IMR-90 (cell line): ENCODE measurements around the gene WNT7B. TPM values are rescaled to one million over a fixed set of nuclear protein-coding genes. Genes with fewer than 3 reads are reported as not detected.

ENCODE experiments used
- ATAC-seq: fragments of 200-7000 bp; cut with Tn5 transposase; 2 replicates; pipeline ENCODE4 v1.9.1; 2020; ENCODE audit warnings: low read depth, mild to moderate bottlenecking, moderate library complexity
- BruUV-seq: library from RNA; stranded (reverse); fragments of 400-500 nt; replicated peaks from 2 replicates; lab custom pipeline; 2021; lab: Mats Ljungman, UMichigan
- CTCF ChIA-PET: fragments of 300-600 bp; formaldehyde crosslinking; extraction: SDS; loops from one replicate; lab custom pipeline; 2021; ENCODE audit warnings: antibody characterized with exemption; lab: Yijun Ruan, JAX
- POLR2A ChIA-PET: fragments of 300-600 bp; sonication (Branson Sonifier 250); formaldehyde crosslinking; loops from one replicate; lab custom pipeline; 2022; ENCODE audit warnings: antibody characterized with exemption; ENCODE audit not compliant: unreplicated experiment; lab: Charles Lee
- DNase-seq: peaks from one replicate; pipeline ENCODE4 v3.0.0; 2013
- H2AFZ ChIP-seq: replicated peaks from 2 replicates; pipeline ENCODE3; 2013; ENCODE audit warnings: low read length, mild to moderate bottlenecking; ENCODE audit not compliant: poor library complexity
- H2AK5ac ChIP-seq: 2 replicates; pipeline ENCODE4 v1.6.1; 2013; ENCODE audit warnings: low read depth, low read length, inconsistent platforms
- H2AK9ac ChIP-seq: replicated peaks from 2 replicates; pipeline ENCODE3; 2013; ENCODE audit warnings: mild to moderate bottlenecking, low read depth, low read length, moderate library complexity; ENCODE audit not compliant: poor library complexity
- H2BK120ac ChIP-seq: 2 replicates; pipeline ENCODE4 v1.6.1; 2013; ENCODE audit warnings: low read depth, low read length, inconsistent platforms
- H2BK15ac ChIP-seq: 3 replicates; pipeline ENCODE4 v1.6.1; 2013; ENCODE audit warnings: low read depth, low read length, inconsistent platforms
- H2BK20ac ChIP-seq: 2 replicates; pipeline ENCODE4 v1.6.1; 2013; ENCODE audit warnings: low read depth, mild to moderate bottlenecking, inconsistent platforms, low read length, moderate library complexity
- H2BK5ac ChIP-seq: 2 replicates; pipeline ENCODE4 v1.6.1; 2013; ENCODE audit warnings: mild to moderate bottlenecking, low read depth, low read length, inconsistent platforms; ENCODE audit not compliant: poor library complexity, severe bottlenecking
- H3K14ac ChIP-seq: replicated peaks from 2 replicates; pipeline ENCODE4 v1.6.1; 2013; ENCODE audit warnings: low read depth, low read length, inconsistent platforms
- H3K18ac ChIP-seq: 2 replicates; pipeline ENCODE4 v1.6.1; 2013; ENCODE audit warnings: low read depth, low read length, control low read depth
- H3K23ac ChIP-seq: 2 replicates; pipeline ENCODE4 v1.6.1; 2013; ENCODE audit warnings: low read depth, low read length, inconsistent platforms
- H3K27ac ChIP-seq: 2 replicates; pipeline ENCODE4 v1.5.1; 2013; ENCODE audit warnings: mild to moderate bottlenecking, control low read depth, low read length; ENCODE audit not compliant: insufficient read depth
- H3K27me3 ChIP-seq: 2 replicates; pipeline ENCODE4 v1.6.1; 2013; ENCODE audit warnings: low read length; ENCODE audit not compliant: control insufficient read depth, insufficient read depth
- H3K36me3 ChIP-seq: 2 replicates; pipeline ENCODE4 v1.6.1; 2013; ENCODE audit warnings: low read length, mixed read lengths; ENCODE audit not compliant: control insufficient read depth, insufficient read depth
- H3K4ac ChIP-seq: 2 replicates; pipeline ENCODE4 v1.6.1; 2013; ENCODE audit warnings: low read depth, low read length, inconsistent platforms
- H3K4me1 ChIP-seq: 2 replicates; pipeline ENCODE4 v1.6.1; 2013; ENCODE audit warnings: low read length, mixed read lengths; ENCODE audit not compliant: control insufficient read depth, insufficient read depth
- H3K4me2 ChIP-seq: 2 replicates; pipeline ENCODE4 v1.6.1; 2013; ENCODE audit warnings: low read depth, mild to moderate bottlenecking, control low read depth, low read length, moderate library complexity
- H3K4me3 ChIP-seq: 2 replicates; pipeline ENCODE4 v1.5.1; 2013; ENCODE audit warnings: low read depth, mild to moderate bottlenecking, control low read depth, low read length, moderate library complexity; ENCODE audit not compliant: insufficient read depth
- H3K56ac ChIP-seq: 2 replicates; pipeline ENCODE4 v1.6.1; 2013; ENCODE audit warnings: low read length, inconsistent platforms; ENCODE audit not compliant: insufficient read depth; ENCODE audit errors: extremely low read depth
- H3K79me1 ChIP-seq, 2 experiments: 2 replicates each; pipeline ENCODE4 v1.6.1; 2013; ENCODE audit warnings: low read length in 2 of 2, inconsistent platforms in 1 of 2, low read depth in 1 of 2
- H3K9ac ChIP-seq: 2 replicates; pipeline ENCODE4 v1.6.1; 2013; ENCODE audit warnings: low read depth, low read length, control low read depth
- H3K9me1 ChIP-seq: 2 replicates; pipeline ENCODE4 v1.6.1; 2013; ENCODE audit warnings: low read length, inconsistent platforms; ENCODE audit not compliant: insufficient read depth
- H3K9me3 ChIP-seq: 2 replicates; pipeline ENCODE4 v1.6.1; 2013; ENCODE audit warnings: low read length; ENCODE audit not compliant: control insufficient read depth, insufficient read depth
- H4K20me1 ChIP-seq: 2 replicates; pipeline ENCODE4 v1.6.1; 2013; ENCODE audit warnings: low read length, inconsistent platforms; ENCODE audit not compliant: insufficient read depth
- H4K5ac ChIP-seq: 2 replicates; pipeline ENCODE4 v1.6.1; 2013; ENCODE audit warnings: mild to moderate bottlenecking, low read depth, low read length, control low read depth
- H4K8ac ChIP-seq, 2 experiments: 2 replicates each; pipeline ENCODE4 v1.6.1; 2013; ENCODE audit warnings: low read depth in 2 of 2, low read length in 2 of 2, control low read depth in 1 of 2, inconsistent platforms in 1 of 2
- H4K91ac ChIP-seq: 2 replicates; pipeline ENCODE4 v1.6.1; 2013; ENCODE audit warnings: low read depth, low read length, inconsistent platforms; ENCODE audit not compliant: insufficient read depth
- BHLHE40 ChIP-seq: fragments of 150-350 bp; IDR thresholded peaks from 2 replicates; pipeline ENCODE4 v1.6.1; 2016; ENCODE audit warnings: mild to moderate bottlenecking, low read depth, low read length
- CEBPB ChIP-seq: IDR thresholded peaks from 2 replicates; pipeline ENCODE4 v1.6.1; 2012; ENCODE audit warnings: low read depth, low read length, improper control_type of control experiment
- CTCF ChIP-seq: conservative IDR thresholded peaks from 2 replicates; pipeline ENCODE4 v1.5.1; 2012; ENCODE audit warnings: mild to moderate bottlenecking, low read depth, low read length, improper control_type of control experiment
- FOS ChIP-seq: fragments of 150-350 bp; IDR thresholded peaks from 2 replicates; pipeline ENCODE4 v1.6.1; 2016; ENCODE audit warnings: low read depth, low read length
- MAFK ChIP-seq: IDR thresholded peaks from 2 replicates; pipeline ENCODE4 v1.6.1; 2012; ENCODE audit warnings: low read depth, low read length, improper control_type of control experiment
- RAD21 ChIP-seq: IDR thresholded peaks from 2 replicates; pipeline ENCODE4 v1.6.1; 2012; ENCODE audit warnings: low read length, improper control_type of control experiment
- RFX5 ChIP-seq: IDR thresholded peaks from 2 replicates; pipeline ENCODE4 v1.8.0; 2012; ENCODE audit warnings: low read depth, mild to moderate bottlenecking, low read length, moderate library complexity
- WGBS, 2 experiments: methylation state at CpG; one replicate each; pipeline versions ENCODE4 v1.1.5 to v1.1.7; 2013; ENCODE audit warnings: missing lambda C conversion rate in 2 of 2; ENCODE audit not compliant: insufficient read length in 1 of 2; ENCODE audit errors: extremely low coverage in 2 of 2; 5-methylcytosine and 5-hydroxymethylcytosine counted together
- dilution Hi-C: fragments of 300-500 bp; cut with HindIII; formaldehyde crosslinking; loops from one replicate; pipeline ENCODE4 v1.14.3; 2018; ENCODE audit warnings: low sequenced_read_pairs; ENCODE audit not compliant: unreplicated experiment
- in situ Hi-C: fragments of 300-500 bp; cut with MboI; formaldehyde crosslinking; loops from 3 replicates; pipeline ENCODE4 v1.14.3; 2019; ENCODE audit warnings: low sequenced_read_pairs, inconsistent platforms, mixed read lengths
- intact Hi-C: fragments of 100-400 bp; cut with micrococcal nuclease; formaldehyde crosslinking; loops from 2 replicates; pipeline ENCODE4 v1.10.0; 2022
- polyA plus RNA-seq, 3 experiments: library from polyadenylated mRNA; depleted of rRNA; stranded (reverse); fragments of >200 nt; gene quantifications; 2 replicates each; pipeline ENCODE4 v1.2.3, GENCODE V29; 2012; ENCODE audit warnings: low replicate concordance in 1 of 3
- total RNA-seq: library from RNA; depleted of rRNA; stranded (reverse); fragments of >200 nt; gene quantifications from 2 replicates; pipeline ENCODE4 v1.2.3, GENCODE V29; 2012

The WNT7B gene
- total and polyA plus RNA-seq, 2 of the 4 experiments (the other 2 are of a cell fraction) = under 0.01 to 0.15 TPM

- CTCF ChIA-PET = no interaction called here
- no TSS peak for BruUV-seq
- no peak overlapping the region for H3K9ac ChIP-seq
Observed at GRCh38 chr22:45908961-45909360, 68.0 kb downstream of the WNT7B start.

More at GRCh38 chr22:45908961-45909360, 68.0 kb downstream of the WNT7B start:
- no peak overlapping the region for H3K27ac ChIP-seq
- no peaks in the 10 kb centered on the region for H3K79me1 ChIP-seq
- POLR2A ChIA-PET = no interaction called here
- H2BK20ac ChIP-seq = no peak overlapping the region
- H3K27me3 ChIP-seq = peaks cover 32% of the 10 kb centered on the region; the same call in 1 of the 2 replicates
- H2BK120ac ChIP-seq = no peak overlapping the region
- H2AK5ac ChIP-seq = no peak overlapping the region
- intact Hi-C loops = no loop called here
- H2AK9ac ChIP-seq = peak overlapping the region; percentile 36
- peaks cover 3% of the 10 kb centered on the region; the same call in 1 of the 2 replicates for H3K9me1 ChIP-seq
- no peak for DNase-seq
- H3K4me3 ChIP-seq = no peak overlapping the region
- H4K91ac ChIP-seq = no peak overlapping the region
- no peak for TF ChIP-seq CTCF
- no peak for TF ChIP-seq CEBPB
- TF ChIP-seq MAFK = no peak
- TF ChIP-seq FOS = no peak
- TF ChIP-seq BHLHE40 = no peak
- no peak for TF ChIP-seq RAD21
- no peak for TF ChIP-seq RFX5
- H3K9me3 ChIP-seq = peaks cover under 1% of the 10 kb centered on the region
- H4K20me1 ChIP-seq = peaks cover 4% of the 10 kb centered on the region
- 73% methylated on average over 3 of the region's 6 CpGs; no CpG with 5 or more reads in 1 of the 2 experiments for WGBS, 2 experiments
- H3K4ac ChIP-seq = no peak overlapping the region
- no peak overlapping the region for H3K18ac ChIP-seq
- no peak overlapping the region for H3K4me2 ChIP-seq
- no peak overlapping the region for H3K14ac ChIP-seq
- in situ Hi-C loops = no loop called here
- no peak overlapping the region for H2AFZ ChIP-seq
- no peak overlapping the region for H3K56ac ChIP-seq
- ATAC-seq = no peak
- H3K23ac ChIP-seq = no peak overlapping the region
- no peaks in the 10 kb centered on the region for H3K36me3 ChIP-seq
- no peak overlapping the region for H2BK5ac ChIP-seq
- peaks cover 13% of the 10 kb centered on the region for H3K4me1 ChIP-seq
- H2BK15ac ChIP-seq = no peak overlapping the region
- no peak overlapping the region for H4K8ac ChIP-seq
- H4K5ac ChIP-seq = no peak overlapping the region
- dilution Hi-C loops = no loop called here
